ENCODE results near the gene PIGT.

The PIGT gene

GRCh38 chr20:45415822-45416637, at the start of gene PIGT:
TSS of gene PIGT (plus strand) at chr20:45416141. CDS start at chr20:45416157, 16 bp downstream.
- H3K27me3 ChIP-seq (ENCODE audit: control insufficient read depth, insufficient read depth, low read length): no peaks in the 10 kb centered on the region
- H3K9ac ChIP-seq (ENCODE audit: low read depth, low read length): peak within 1 kb of the TSS; percentile 76
- H3K4me3 ChIP-seq (ENCODE audit: low read depth, low read length): peak within 1 kb of the TSS; percentile 94
- H3K36me3 ChIP-seq (ENCODE audit: control insufficient read depth, insufficient read depth, low read length): peaks cover 18% of the 10 kb centered on the region
- peaks cover 6% of the 10 kb centered on the region for H3K4me1 ChIP-seq (ENCODE audit: control insufficient read depth, insufficient read depth, low read length)
- H3K9me3 ChIP-seq (ENCODE audit: control insufficient read depth, insufficient read depth, low read length): no peaks in the 10 kb centered on the region

GRCh38 chr20:45366192-45366591, 49.7 kb upstream of the PIGT start:
- Histone ChIP-seq H3K27me3 (ENCODE audit: control insufficient read depth, insufficient read depth, low read length) (no peaks in the 10 kb centered on the region), H3K4me3 (ENCODE audit: low read depth, low read length) (no peak overlapping the region), H3K9me3 (ENCODE audit: control insufficient read depth, insufficient read depth, low read length) (no peaks in the 10 kb centered on the region), H3K9ac (ENCODE audit: low read depth, low read length) (no peak overlapping the region), H3K36me3 (ENCODE audit: control insufficient read depth, insufficient read depth, low read length) (peaks cover 15% of the 10 kb centered on the region), H3K4me1 (ENCODE audit: control insufficient read depth, insufficient read depth, low read length) (peaks cover 4% of the 10 kb centered on the region)

- Histone ChIP-seq H3K4me3 (ENCODE audit: low read depth, low read length) (no peak overlapping the region), H3K4me1 (ENCODE audit: control insufficient read depth, insufficient read depth, low read length) (peaks cover 4% of the 10 kb centered on the region), H3K27me3 (ENCODE audit: control insufficient read depth, insufficient read depth, low read length) (no peaks in the 10 kb centered on the region), H3K9ac (ENCODE audit: low read depth, low read length) (no peak overlapping the region), H3K36me3 (ENCODE audit: control insufficient read depth, insufficient read depth, low read length) (peaks cover 15% of the 10 kb centered on the region), H3K9me3 (ENCODE audit: control insufficient read depth, insufficient read depth, low read length) (no peaks in the 10 kb centered on the region)
Observed at GRCh38 chr20:45366631-45367030, 49.3 kb upstream of the PIGT start.

- no peaks in the 10 kb centered on the region for H3K9me3 ChIP-seq (ENCODE audit: control insufficient read depth, insufficient read depth, low read length)
- H3K27me3 ChIP-seq (ENCODE audit: control insufficient read depth, insufficient read depth, low read length): no peaks in the 10 kb centered on the region
- no peak overlapping the region for H3K4me3 ChIP-seq (ENCODE audit: low read depth, low read length)
- H3K36me3 ChIP-seq (ENCODE audit: control insufficient read depth, insufficient read depth, low read length): peaks cover 15% of the 10 kb centered on the region
- peaks cover 4% of the 10 kb centered on the region for H3K4me1 ChIP-seq (ENCODE audit: control insufficient read depth, insufficient read depth, low read length)
- H3K9ac ChIP-seq (ENCODE audit: low read depth, low read length): no peak overlapping the region
Observed at GRCh38 chr20:45367126-45367525, 48.8 kb upstream of the PIGT start.

GRCh38 chr20:45368221-45368980, 47.5 kb upstream of the PIGT start:
- Histone ChIP-seq H3K9me3 (ENCODE audit: control insufficient read depth, insufficient read depth, low read length) (no peaks in the 10 kb centered on the region), H3K4me3 (ENCODE audit: low read depth, low read length) (no peak overlapping the region), H3K4me1 (ENCODE audit: control insufficient read depth, insufficient read depth, low read length) (peaks cover 10% of the 10 kb centered on the region), H3K36me3 (ENCODE audit: control insufficient read depth, insufficient read depth, low read length) (peaks cover 15% of the 10 kb centered on the region), H3K9ac (ENCODE audit: low read depth, low read length) (no peak overlapping the region), H3K27me3 (ENCODE audit: control insufficient read depth, insufficient read depth, low read length) (peaks cover 9% of the 10 kb centered on the region)

- H3K27me3 ChIP-seq (ENCODE audit: control insufficient read depth, insufficient read depth, low read length): peaks cover 9% of the 10 kb centered on the region
- H3K4me1 ChIP-seq (ENCODE audit: control insufficient read depth, insufficient read depth, low read length): peaks cover 5% of the 10 kb centered on the region
- H3K4me3 ChIP-seq (ENCODE audit: low read depth, low read length): no peak overlapping the region
- H3K9ac ChIP-seq (ENCODE audit: low read depth, low read length): no peak overlapping the region
- H3K9me3 ChIP-seq (ENCODE audit: control insufficient read depth, insufficient read depth, low read length): no peaks in the 10 kb centered on the region
- peaks cover 15% of the 10 kb centered on the region for H3K36me3 ChIP-seq (ENCODE audit: control insufficient read depth, insufficient read depth, low read length)
Observed at GRCh38 chr20:45370571-45371160, 45.3 kb upstream of the PIGT start.

GRCh38 chr20:45372241-45372640, 43.7 kb upstream of the PIGT start:
- Histone ChIP-seq H3K36me3 (ENCODE audit: control insufficient read depth, insufficient read depth, low read length) (peaks cover 7% of the 10 kb centered on the region), H3K4me1 (ENCODE audit: control insufficient read depth, insufficient read depth, low read length) (peaks cover 5% of the 10 kb centered on the region), H3K4me3 (ENCODE audit: low read depth, low read length) (peak overlapping the region; percentile 68), H3K9me3 (ENCODE audit: control insufficient read depth, insufficient read depth, low read length) (no peaks in the 10 kb centered on the region), H3K9ac (ENCODE audit: low read depth, low read length) (peak overlapping the region; percentile 37), H3K27me3 (ENCODE audit: control insufficient read depth, insufficient read depth, low read length) (peaks cover 9% of the 10 kb centered on the region)

GRCh38 chr20:45372646-45373352, 43.1 kb upstream of the PIGT start:
- H3K9ac ChIP-seq (ENCODE audit: low read depth, low read length): peak overlapping the region; percentile 37
- H3K9me3 ChIP-seq (ENCODE audit: control insufficient read depth, insufficient read depth, low read length): no peaks in the 10 kb centered on the region
- H3K36me3 ChIP-seq (ENCODE audit: control insufficient read depth, insufficient read depth, low read length): peaks cover 2% of the 10 kb centered on the region
- peaks cover 9% of the 10 kb centered on the region for H3K27me3 ChIP-seq (ENCODE audit: control insufficient read depth, insufficient read depth, low read length)
- peak overlapping the region; percentile 68 for H3K4me3 ChIP-seq (ENCODE audit: low read depth, low read length)
- peaks cover 5% of the 10 kb centered on the region for H3K4me1 ChIP-seq (ENCODE audit: control insufficient read depth, insufficient read depth, low read length)

GRCh38 chr20:45373353-45374100, 42.4 kb upstream of the PIGT start:
- Histone ChIP-seq H3K36me3 (ENCODE audit: control insufficient read depth, insufficient read depth, low read length) (no peaks in the 10 kb centered on the region), H3K27me3 (ENCODE audit: control insufficient read depth, insufficient read depth, low read length) (peaks cover 9% of the 10 kb centered on the region), H3K9me3 (ENCODE audit: control insufficient read depth, insufficient read depth, low read length) (no peaks in the 10 kb centered on the region), H3K4me1 (ENCODE audit: control insufficient read depth, insufficient read depth, low read length) (peaks cover 5% of the 10 kb centered on the region), H3K4me3 (ENCODE audit: low read depth, low read length) (peak overlapping the region; percentile 68), H3K9ac (ENCODE audit: low read depth, low read length) (no peak overlapping the region)

GRCh38 chr20:45374101-45374467, 41.9 kb upstream of the PIGT start:
- Histone ChIP-seq H3K36me3 (ENCODE audit: control insufficient read depth, insufficient read depth, low read length) (no peaks in the 10 kb centered on the region), H3K9me3 (ENCODE audit: control insufficient read depth, insufficient read depth, low read length) (no peaks in the 10 kb centered on the region), H3K4me1 (ENCODE audit: control insufficient read depth, insufficient read depth, low read length) (peaks cover 5% of the 10 kb centered on the region), H3K4me3 (ENCODE audit: low read depth, low read length) (peak overlapping the region; percentile 68), H3K27me3 (ENCODE audit: control insufficient read depth, insufficient read depth, low read length) (peaks cover 9% of the 10 kb centered on the region), H3K9ac (ENCODE audit: low read depth, low read length) (no peak overlapping the region)

- Histone ChIP-seq H3K9ac (ENCODE audit: low read depth, low read length) (no peak overlapping the region), H3K36me3 (ENCODE audit: control insufficient read depth, insufficient read depth, low read length) (no peaks in the 10 kb centered on the region), H3K4me3 (ENCODE audit: low read depth, low read length) (no peak overlapping the region), H3K9me3 (ENCODE audit: control insufficient read depth, insufficient read depth, low read length) (no peaks in the 10 kb centered on the region), H3K4me1 (ENCODE audit: control insufficient read depth, insufficient read depth, low read length) (peaks cover 5% of the 10 kb centered on the region), H3K27me3 (ENCODE audit: control insufficient read depth, insufficient read depth, low read length) (peaks cover 9% of the 10 kb centered on the region)
Observed at GRCh38 chr20:45374966-45375365, 41.0 kb upstream of the PIGT start.
